ENCODE data around the gene LPIN3.

DNA sequence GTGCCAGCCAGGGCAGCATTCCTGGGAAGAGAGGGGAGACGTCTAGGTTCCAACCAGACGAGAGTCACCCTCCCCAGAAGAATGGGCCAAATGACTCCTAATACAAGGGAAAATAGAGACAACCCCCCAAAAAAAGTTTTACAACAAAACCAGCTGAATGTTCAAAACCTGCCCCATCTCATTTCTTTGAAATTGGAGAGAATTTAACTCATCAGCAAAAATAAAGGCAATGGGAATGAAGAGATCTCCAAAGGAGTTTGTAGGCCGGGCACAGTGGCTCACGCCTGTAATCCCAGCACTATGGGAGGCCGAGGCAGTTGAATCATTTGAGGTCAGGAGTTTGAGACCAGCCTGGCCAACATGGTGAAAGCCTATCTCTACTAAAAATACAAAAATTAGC is 35.7 kb downstream of the LPIN3 start:
- TF ChIP-seq POLR2A (IDR thresholded peaks at IDR 0.05; ENCODE audit: extremely low read depth, insufficient read length): no peak
- TF ChIP-seq, protein P1, sequence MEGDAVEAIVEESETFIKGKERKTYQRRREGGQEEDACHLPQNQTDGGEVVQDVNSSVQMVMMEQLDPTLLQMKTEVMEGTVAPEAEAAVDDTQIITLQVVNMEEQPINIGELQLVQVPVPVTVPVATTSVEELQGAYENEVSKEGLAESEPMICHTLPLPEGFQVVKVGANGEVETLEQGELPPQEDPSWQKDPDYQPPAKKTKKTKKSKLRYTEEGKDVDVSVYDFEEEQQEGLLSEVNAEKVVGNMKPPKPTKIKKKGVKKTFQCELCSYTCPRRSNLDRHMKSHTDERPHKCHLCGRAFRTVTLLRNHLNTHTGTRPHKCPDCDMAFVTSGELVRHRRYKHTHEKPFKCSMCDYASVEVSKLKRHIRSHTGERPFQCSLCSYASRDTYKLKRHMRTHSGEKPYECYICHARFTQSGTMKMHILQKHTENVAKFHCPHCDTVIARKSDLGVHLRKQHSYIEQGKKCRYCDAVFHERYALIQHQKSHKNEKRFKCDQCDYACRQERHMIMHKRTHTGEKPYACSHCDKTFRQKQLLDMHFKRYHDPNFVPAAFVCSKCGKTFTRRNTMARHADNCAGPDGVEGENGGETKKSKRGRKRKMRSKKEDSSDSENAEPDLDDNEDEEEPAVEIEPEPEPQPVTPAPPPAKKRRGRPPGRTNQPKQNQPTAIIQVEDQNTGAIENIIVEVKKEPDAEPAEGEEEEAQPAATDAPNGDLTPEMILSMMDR (IDR thresholded peaks at IDR 0.05; ENCODE audit: low read depth, low read length): no peak
- TF ChIP-seq MAX (IDR thresholded peaks at IDR 0.05; ENCODE audit: low read depth, low read length): no peak
- no peak for TF ChIP-seq MYC (IDR thresholded peaks at IDR 0.05; ENCODE audit: low read depth, low read length)

Measured in NB4 (cell line).